COR-L47 (cell line): ENCODE data around the gene PPRC1.
"Not testable (repeated sequence)": the region's sequence is repeated elsewhere in the genome, so short reads cannot be mapped to it uniquely, and the experiment has no call there.

ENCODE experiments used
- DNase-seq: peaks from one replicate; lab custom pipeline; 2025; lab: John Stamatoyannopoulos, UW

Gene PPRC1

GRCh38 chr10:102188941-102189898, 56.4 kb downstream of the PPRC1 start:
- DNase-seq = not testable (repeated sequence)

GRCh38 chr10:102191956-102192355, 59.1 kb downstream of the PPRC1 start:
- DNase-seq = no peak

GRCh38 chr10:102195296-102195870, 62.5 kb downstream of the PPRC1 start:
- DNase-seq = no peak

GRCh38 chr10:102196893-102197292, 64.1 kb downstream of the PPRC1 start:
- DNase-seq = no peak

- no peak for DNase-seq
Observed at GRCh38 chr10:102198027-102198426, 65.2 kb downstream of the PPRC1 start.
